ENCODE results near the gene PSMC2. TPM values are rescaled to one million over a fixed set of nuclear protein-coding genes. Genes with fewer than 3 reads are reported as not detected.

PSMC2 gene
- total and polyA plus RNA-seq, 10 of the 15 experiments (the other 5 are each of a cell fraction or from before 2014, with no cell fraction given), result 117 to 347 (median 220) TPM

DNA sequence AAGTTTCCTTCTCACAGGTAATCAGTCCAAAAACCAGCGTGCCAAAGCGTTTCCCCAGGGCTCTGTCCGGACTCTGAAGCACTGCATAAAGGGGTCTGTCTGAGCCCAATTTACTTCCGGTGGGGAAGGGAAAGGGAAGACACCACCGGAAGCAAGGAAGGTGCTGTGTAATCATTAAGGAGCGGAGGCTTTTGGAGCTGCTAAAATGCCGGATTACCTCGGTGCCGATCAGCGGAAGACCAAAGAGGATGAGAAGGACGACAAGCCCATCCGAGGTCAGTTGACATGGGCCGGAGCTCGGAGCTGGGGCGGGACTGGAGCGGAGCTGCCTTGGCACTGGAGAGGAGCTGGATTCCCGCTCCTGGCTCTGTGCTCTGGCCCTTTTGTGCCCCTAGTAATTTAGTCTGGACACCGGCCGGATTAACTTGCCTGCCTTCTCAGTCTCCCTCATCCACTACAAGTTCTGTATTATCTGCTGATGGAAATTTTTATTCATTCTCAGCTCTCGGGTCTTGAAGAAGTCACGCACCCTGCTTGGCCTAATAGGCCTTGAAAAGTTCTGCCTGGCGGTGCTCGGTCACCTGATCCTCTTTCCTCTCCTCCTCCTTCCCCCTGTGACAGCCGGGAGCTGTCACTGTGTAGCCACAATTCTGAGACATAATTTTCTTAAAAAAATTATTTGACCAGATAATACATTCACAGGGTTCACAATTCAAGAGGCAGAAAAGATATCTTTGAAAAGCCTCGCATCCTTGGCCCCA is at the start of gene PSMC2 (continued):
- TF ChIP-seq BMI1 (IDR thresholded peaks at IDR 0.05; ENCODE audit: borderline replicate concordance) (no peak), CBFB (IDR thresholded peaks at IDR 0.05; ENCODE audit: low read depth) (peak; percentile 38; the same call in 1 of the 2 replicates), LARP7 (IDR thresholded peaks at IDR 0.05) (peak; percentile 67), SREBF1 (IDR thresholded peaks at IDR 0.05; ENCODE audit: low read length) (no peak), POLR2AphosphoS2 (IDR thresholded peaks at IDR 0.05; ENCODE audit: low read depth, low read length) (0 out of 2 replicates have a peak, but pooled peaks have one; percentile 58), TBL1XR1 (IDR thresholded peaks at IDR 0.05; ENCODE audit: low read depth, low read length) (no peak), POLR2A (IDR thresholded peaks at IDR 0.05; ENCODE audit: low read depth, low read length) (peak; percentile 79), TAF1 (IDR thresholded peaks at IDR 0.05; ENCODE audit: borderline replicate concordance, low read depth, low read length) (peak; percentile 88), MEF2A (IDR thresholded peaks at IDR 0.05; ENCODE audit: insufficient read depth, low read depth, low read length) (peak; percentile 63; the same call in 1 of the 2 replicates), ZBED1 (IDR thresholded peaks at IDR 0.05; ENCODE audit: borderline replicate concordance) (no peak), NR2C1 (IDR thresholded peaks at IDR 0.05) (peak; percentile 85), MXI1 (IDR thresholded peaks at IDR 0.05; ENCODE audit: low read depth, low read length) (peak; percentile 65), RFX5 (IDR thresholded peaks at IDR 0.05; ENCODE audit: low read depth, low read length) (no peak), ZNF24 (IDR thresholded peaks at IDR 0.05) (peak; percentile 66; the same call in 1 of the 2 replicates), NR2F1 (conservative IDR thresholded peaks at IDR 0.05) (no peak), ETV6 (conservative IDR thresholded peaks at IDR 0.05 in 1 of 2, IDR thresholded peaks at IDR 0.05 in 1 of 2; ENCODE audit: borderline replicate concordance in 1 of 2, low read depth in 1 of 2) (no peak; a peak in 1 of 4 replicates), SP1 (IDR thresholded peaks at IDR 0.05; ENCODE audit: low read depth, low read length) (no peak), TARDBP (IDR thresholded peaks at IDR 0.05; ENCODE audit: borderline replicate concordance) (0 out of 2 replicates have a peak, but pooled peaks have one; percentile 38), ESRRA (IDR thresholded peaks at IDR 0.05; ENCODE audit: low read length) (no peak), CREB1 (IDR thresholded peaks at IDR 0.05; ENCODE audit: low read depth) (peak; percentile 60; the same call in 1 of the 2 replicates), STAT3 (IDR thresholded peaks at IDR 0.05; ENCODE audit: low read depth, low read length) (no peak), RBBP5 (conservative IDR thresholded peaks at IDR 0.05) (no peak), HDGF (IDR thresholded peaks at IDR 0.05) (peak; percentile 44; the same call in 1 of the 2 replicates), POLR2AphosphoS5 (IDR thresholded peaks at IDR 0.05; ENCODE audit: low read length) (peak; percentile 89)
- TF ChIP-seq, protein P1, sequence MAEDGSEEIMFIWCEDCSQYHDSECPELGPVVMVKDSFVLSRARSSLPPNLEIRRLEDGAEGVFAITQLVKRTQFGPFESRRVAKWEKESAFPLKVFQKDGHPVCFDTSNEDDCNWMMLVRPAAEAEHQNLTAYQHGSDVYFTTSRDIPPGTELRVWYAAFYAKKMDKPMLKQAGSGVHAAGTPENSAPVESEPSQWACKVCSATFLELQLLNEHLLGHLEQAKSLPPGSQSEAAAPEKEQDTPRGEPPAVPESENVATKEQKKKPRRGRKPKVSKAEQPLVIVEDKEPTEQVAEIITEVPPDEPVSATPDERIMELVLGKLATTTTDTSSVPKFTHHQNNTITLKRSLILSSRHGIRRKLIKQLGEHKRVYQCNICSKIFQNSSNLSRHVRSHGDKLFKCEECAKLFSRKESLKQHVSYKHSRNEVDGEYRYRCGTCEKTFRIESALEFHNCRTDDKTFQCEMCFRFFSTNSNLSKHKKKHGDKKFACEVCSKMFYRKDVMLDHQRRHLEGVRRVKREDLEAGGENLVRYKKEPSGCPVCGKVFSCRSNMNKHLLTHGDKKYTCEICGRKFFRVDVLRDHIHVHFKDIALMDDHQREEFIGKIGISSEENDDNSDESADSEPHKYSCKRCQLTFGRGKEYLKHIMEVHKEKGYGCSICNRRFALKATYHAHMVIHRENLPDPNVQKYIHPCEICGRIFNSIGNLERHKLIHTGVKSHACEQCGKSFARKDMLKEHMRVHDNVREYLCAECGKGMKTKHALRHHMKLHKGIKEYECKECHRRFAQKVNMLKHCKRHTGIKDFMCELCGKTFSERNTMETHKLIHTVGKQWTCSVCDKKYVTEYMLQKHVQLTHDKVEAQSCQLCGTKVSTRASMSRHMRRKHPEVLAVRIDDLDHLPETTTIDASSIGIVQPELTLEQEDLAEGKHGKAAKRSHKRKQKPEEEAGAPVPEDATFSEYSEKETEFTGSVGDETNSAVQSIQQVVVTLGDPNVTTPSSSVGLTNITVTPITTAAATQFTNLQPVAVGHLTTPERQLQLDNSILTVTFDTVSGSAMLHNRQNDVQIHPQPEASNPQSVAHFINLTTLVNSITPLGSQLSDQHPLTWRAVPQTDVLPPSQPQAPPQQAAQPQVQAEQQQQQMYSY (CRISPR knock-in tag; IDR thresholded peaks at IDR 0.05), result no peak
- TF ChIP-seq, protein P2, sequence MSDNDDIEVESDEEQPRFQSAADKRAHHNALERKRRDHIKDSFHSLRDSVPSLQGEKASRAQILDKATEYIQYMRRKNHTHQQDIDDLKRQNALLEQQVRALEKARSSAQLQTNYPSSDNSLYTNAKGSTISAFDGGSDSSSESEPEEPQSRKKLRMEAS (IDR thresholded peaks at IDR 0.05; ENCODE audit: low read depth, low read length), result peak; percentile 45; the same call in 1 of the 2 replicates
- TF ChIP-seq, protein P3, sequence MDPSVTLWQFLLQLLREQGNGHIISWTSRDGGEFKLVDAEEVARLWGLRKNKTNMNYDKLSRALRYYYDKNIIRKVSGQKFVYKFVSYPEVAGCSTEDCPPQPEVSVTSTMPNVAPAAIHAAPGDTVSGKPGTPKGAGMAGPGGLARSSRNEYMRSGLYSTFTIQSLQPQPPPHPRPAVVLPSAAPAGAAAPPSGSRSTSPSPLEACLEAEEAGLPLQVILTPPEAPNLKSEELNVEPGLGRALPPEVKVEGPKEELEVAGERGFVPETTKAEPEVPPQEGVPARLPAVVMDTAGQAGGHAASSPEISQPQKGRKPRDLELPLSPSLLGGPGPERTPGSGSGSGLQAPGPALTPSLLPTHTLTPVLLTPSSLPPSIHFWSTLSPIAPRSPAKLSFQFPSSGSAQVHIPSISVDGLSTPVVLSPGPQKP (IDR thresholded peaks at IDR 0.05; ENCODE audit: low read depth, low read length), result peak; percentile 89
- TF ChIP-seq, protein P4, sequence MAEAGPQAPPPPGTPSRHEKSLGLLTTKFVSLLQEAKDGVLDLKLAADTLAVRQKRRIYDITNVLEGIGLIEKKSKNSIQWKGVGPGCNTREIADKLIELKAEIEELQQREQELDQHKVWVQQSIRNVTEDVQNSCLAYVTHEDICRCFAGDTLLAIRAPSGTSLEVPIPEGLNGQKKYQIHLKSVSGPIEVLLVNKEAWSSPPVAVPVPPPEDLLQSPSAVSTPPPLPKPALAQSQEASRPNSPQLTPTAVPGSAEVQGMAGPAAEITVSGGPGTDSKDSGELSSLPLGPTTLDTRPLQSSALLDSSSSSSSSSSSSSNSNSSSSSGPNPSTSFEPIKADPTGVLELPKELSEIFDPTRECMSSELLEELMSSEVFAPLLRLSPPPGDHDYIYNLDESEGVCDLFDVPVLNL (IDR thresholded peaks at IDR 0.05; ENCODE audit: low read depth, low read length), result 0 out of 2 replicates have a peak, but pooled peaks have one; percentile 36
